Coronary artery (tissue), 2 donors: ENCODE measurements around the gene SPAG17.

Experiments
- DNase-seq: peaks from one replicate; pipeline ENCODE4 v3.0.0-alpha.2; 2017; ENCODE audit warnings: low spot score
- H3K27ac ChIP-seq, 2 donors: fragments of 200-600 bp; sonication (generic); one replicate each; pipeline ENCODE4 v1.5.1; 2016 to 2019
- H3K4me3 ChIP-seq: fragments of 200-600 bp; sonication (generic); 2 replicates; pipeline ENCODE4 v1.5.1; 2016; ENCODE audit warnings: mild to moderate bottlenecking, moderate library complexity
- CTCF ChIP-seq: fragments of 200-600 bp; sonication (generic); IDR thresholded peaks from one replicate; pipeline ENCODE4 v1.5.1; 2019; ENCODE audit warnings: antibody characterized with exemption

Gene SPAG17

GRCh38 chr1:118200836-118201235, 15.8 kb upstream of the SPAG17 start:
- H3K27ac ChIP-seq, result no peak overlapping the region
- H3K4me3 ChIP-seq, result no peak overlapping the region
- TF ChIP-seq CTCF, result no peak
- no peak for DNase-seq

GRCh38 chr1:118190561-118190960, 5.5 kb upstream of the SPAG17 start:
- no peak overlapping the region for H3K4me3 ChIP-seq
- TF ChIP-seq CTCF, result no peak
- no peak for DNase-seq

GRCh38 chr1:118189564-118189963, 4.5 kb upstream of the SPAG17 start:
- Histone ChIP-seq H3K4me3 (no peak overlapping the region), H3K27ac (no peak overlapping the region)
- DNase-seq, result no peak
- no peak for TF ChIP-seq CTCF

More at GRCh38 chr1:118190561-118190960, 5.5 kb upstream of the SPAG17 start:
- H3K27ac ChIP-seq, result no peak overlapping the region

- TF ChIP-seq CTCF, result no peak
- no peak overlapping the region for H3K27ac ChIP-seq
- no peak for DNase-seq
- no peak overlapping the region for H3K4me3 ChIP-seq
These were observed 3.4 kb upstream of the SPAG17 start for GRCh38 chr1:118188411-118188810.

GRCh38 chr1:118186026-118186425, 998 bp upstream of the SPAG17 start:
- TF ChIP-seq CTCF, result no peak
- Histone ChIP-seq H3K4me3 (no peak overlapping the region), H3K27ac (no peak overlapping the region)
- no peak for DNase-seq

- no peak for DNase-seq
- Histone ChIP-seq H3K27ac (no peak overlapping the region), H3K4me3 (peak overlapping the region; percentile 61)
These were observed 317 bp downstream of the SPAG17 start for GRCh38 chr1:118184739-118185083.

GRCh38 chr1:118183586-118183985, 1.4 kb downstream of the SPAG17 start:
- DNase-seq, result no peak
- Histone ChIP-seq H3K4me3 (no peak overlapping the region), H3K27ac (no peak overlapping the region)
- TF ChIP-seq CTCF, result no peak

More at GRCh38 chr1:118184739-118185083, 317 bp downstream of the SPAG17 start:
- no peak for TF ChIP-seq CTCF
